Measurements from ENCODE around the gene SEMA3D. TPM values are rescaled to one million over a fixed set of nuclear protein-coding genes. Genes with fewer than 3 reads are reported as not detected.

Gene SEMA3D
- total and polyA plus RNA-seq, 2 of the 13 experiments (the other 11 are each of a cell fraction or from before 2014, with no cell fraction given): 0.07 TPM; not detected in 1

- TF ChIP-seq ZKSCAN5 (CRISPR knock-in tag; IDR thresholded peaks at IDR 0.05): no peak
- TF ChIP-seq ZNF550 (CRISPR knock-in tag; IDR thresholded peaks at IDR 0.05; ENCODE audit: borderline replicate concordance): no peak
- TF ChIP-seq U2AF2 (IDR thresholded peaks at IDR 0.05; ENCODE audit: low read depth, low read length): no peak
Measured at GRCh38 chr7:84970670-84971069, 216.2 kb downstream of the SEMA3D start (continued).

DNA sequence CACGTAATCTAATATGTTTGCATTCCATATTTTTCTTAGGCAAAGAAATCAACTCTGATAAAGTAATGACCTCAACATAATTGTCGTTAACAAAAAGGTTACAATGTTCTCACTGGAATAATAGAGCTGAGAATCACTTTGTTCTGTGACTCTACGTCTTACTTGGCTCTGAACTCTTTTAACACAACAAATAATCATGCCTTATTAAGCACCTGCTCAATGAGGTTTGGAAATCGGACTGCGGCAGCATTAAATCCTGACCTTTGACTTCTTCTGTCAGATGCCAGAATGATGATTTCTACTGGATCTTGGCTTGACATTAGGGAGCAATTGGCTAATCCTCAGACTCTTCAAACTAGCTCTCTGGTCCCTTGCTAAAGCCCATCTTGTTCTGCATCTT lies 233.6 kb downstream of the SEMA3D start:
- FAIRE-seq (no peak), ATAC-seq (no peak), DNase-seq (ENCODE audit: low spot score) (no peak)
- Histone ChIP-seq H3K36me3 (replicated peaks in 1 of 2; ENCODE audit: control insufficient read depth in 1 of 2, insufficient read depth in 2 of 2, low read length in 2 of 2) (no peaks in the 10 kb centered on the region), H4K20me1 (ENCODE audit: insufficient read depth, low read length) (no peaks in the 10 kb centered on the region), H3K9ac (ENCODE audit: insufficient read depth, low read depth, low read length) (no peak overlapping the region), H3K9me3 (ENCODE audit: low read length) (no peaks in the 10 kb centered on the region), H3K79me2 (ENCODE audit: insufficient read depth, low read length) (no peaks in the 10 kb centered on the region), H2AFZ (ENCODE audit: low read length) (no peak overlapping the region), H3K4me1 (ENCODE audit: insufficient read depth, low read length) (no peaks in the 10 kb centered on the region), H3K4me2 (ENCODE audit: low read depth, low read length) (no peak overlapping the region), H3K4me3 (replicated peaks in 1 of 3; ENCODE audit: insufficient read depth in 1 of 3, low read depth in 2 of 3, low read length in 3 of 3) (no peak overlapping the region), H3K27ac (ENCODE audit: extremely low read length, insufficient read depth, low read length) (no peak overlapping the region), H3K27me3 (ENCODE audit: control insufficient read depth in 1 of 2, insufficient read depth in 2 of 2, low read length in 2 of 2) (no peaks in the 10 kb centered on the region)
- POLR2A ChIA-PET: no interaction called here
- 0% methylated on average over 5 of the region's 5 CpGs for WGBS (ENCODE audit: low lambda C conversion rate)
- in situ Hi-C loops (cut with HindIII; ENCODE audit: extremely low pct_ligation_motif_present, low pct_unique_long_range_greater_than_20kb) (no loop called here), intact Hi-C loops (cut with micrococcal nuclease; ENCODE audit: unreplicated experiment) (no loop called here)
- CTCF ChIA-PET (ENCODE audit: low intra/inter-chr PET ratio, low total read pairs): no interaction called here
- BruUV-seq (replicated peaks): no TSS peak
- TF ChIP-seq SIX4 (CRISPR knock-in tag; IDR thresholded peaks at IDR 0.05): no peak
- no peak for TF ChIP-seq ZNF746 (CRISPR knock-in tag; IDR thresholded peaks at IDR 0.05)
- no peak for TF ChIP-seq SALL1 (CRISPR knock-in tag; IDR thresholded peaks at IDR 0.05)
- TF ChIP-seq ZSCAN29 (CRISPR knock-in tag; conservative IDR thresholded peaks at IDR 0.05): no peak
- TF ChIP-seq ZFP90 (CRISPR knock-in tag; IDR thresholded peaks at IDR 0.05; ENCODE audit: borderline replicate concordance): no peak
- TF ChIP-seq CBX1 (IDR thresholded peaks at IDR 0.05; ENCODE audit: low read depth): no peak
- TF ChIP-seq, protein P1, sequence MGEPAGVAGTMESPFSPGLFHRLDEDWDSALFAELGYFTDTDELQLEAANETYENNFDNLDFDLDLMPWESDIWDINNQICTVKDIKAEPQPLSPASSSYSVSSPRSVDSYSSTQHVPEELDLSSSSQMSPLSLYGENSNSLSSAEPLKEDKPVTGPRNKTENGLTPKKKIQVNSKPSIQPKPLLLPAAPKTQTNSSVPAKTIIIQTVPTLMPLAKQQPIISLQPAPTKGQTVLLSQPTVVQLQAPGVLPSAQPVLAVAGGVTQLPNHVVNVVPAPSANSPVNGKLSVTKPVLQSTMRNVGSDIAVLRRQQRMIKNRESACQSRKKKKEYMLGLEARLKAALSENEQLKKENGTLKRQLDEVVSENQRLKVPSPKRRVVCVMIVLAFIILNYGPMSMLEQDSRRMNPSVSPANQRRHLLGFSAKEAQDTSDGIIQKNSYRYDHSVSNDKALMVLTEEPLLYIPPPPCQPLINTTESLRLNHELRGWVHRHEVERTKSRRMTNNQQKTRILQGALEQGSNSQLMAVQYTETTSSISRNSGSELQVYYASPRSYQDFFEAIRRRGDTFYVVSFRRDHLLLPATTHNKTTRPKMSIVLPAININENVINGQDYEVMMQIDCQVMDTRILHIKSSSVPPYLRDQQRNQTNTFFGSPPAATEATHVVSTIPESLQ (CRISPR knock-in tag; conservative IDR thresholded peaks at IDR 0.05): no peak
- TF ChIP-seq BRCA1 (CRISPR knock-in tag; IDR thresholded peaks at IDR 0.05): no peak
- no peak for TF ChIP-seq ZNF747 (CRISPR knock-in tag; IDR thresholded peaks at IDR 0.05; ENCODE audit: borderline replicate concordance)
- TF ChIP-seq, protein P2, sequence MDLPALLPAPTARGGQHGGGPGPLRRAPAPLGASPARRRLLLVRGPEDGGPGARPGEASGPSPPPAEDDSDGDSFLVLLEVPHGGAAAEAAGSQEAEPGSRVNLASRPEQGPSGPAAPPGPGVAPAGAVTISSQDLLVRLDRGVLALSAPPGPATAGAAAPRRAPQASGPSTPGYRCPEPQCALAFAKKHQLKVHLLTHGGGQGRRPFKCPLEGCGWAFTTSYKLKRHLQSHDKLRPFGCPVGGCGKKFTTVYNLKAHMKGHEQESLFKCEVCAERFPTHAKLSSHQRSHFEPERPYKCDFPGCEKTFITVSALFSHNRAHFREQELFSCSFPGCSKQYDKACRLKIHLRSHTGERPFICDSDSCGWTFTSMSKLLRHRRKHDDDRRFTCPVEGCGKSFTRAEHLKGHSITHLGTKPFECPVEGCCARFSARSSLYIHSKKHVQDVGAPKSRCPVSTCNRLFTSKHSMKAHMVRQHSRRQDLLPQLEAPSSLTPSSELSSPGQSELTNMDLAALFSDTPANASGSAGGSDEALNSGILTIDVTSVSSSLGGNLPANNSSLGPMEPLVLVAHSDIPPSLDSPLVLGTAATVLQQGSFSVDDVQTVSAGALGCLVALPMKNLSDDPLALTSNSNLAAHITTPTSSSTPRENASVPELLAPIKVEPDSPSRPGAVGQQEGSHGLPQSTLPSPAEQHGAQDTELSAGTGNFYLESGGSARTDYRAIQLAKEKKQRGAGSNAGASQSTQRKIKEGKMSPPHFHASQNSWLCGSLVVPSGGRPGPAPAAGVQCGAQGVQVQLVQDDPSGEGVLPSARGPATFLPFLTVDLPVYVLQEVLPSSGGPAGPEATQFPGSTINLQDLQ (CRISPR knock-in tag; IDR thresholded peaks at IDR 0.05): no peak
- TF ChIP-seq NAIF1 (CRISPR knock-in tag; IDR thresholded peaks at IDR 0.05; ENCODE audit: borderline replicate concordance): no peak
- TF ChIP-seq AKAP8 (CRISPR knock-in tag; IDR thresholded peaks at IDR 0.05): no peak
- no peak for TF ChIP-seq ZNF781 (CRISPR knock-in tag; IDR thresholded peaks at IDR 0.05; ENCODE audit: borderline replicate concordance, not compliant biosample characterization)
- no peak for TF ChIP-seq ZNF3 (CRISPR knock-in tag; IDR thresholded peaks at IDR 0.05)
- no peak for TF ChIP-seq ZNF441 (CRISPR knock-in tag; IDR thresholded peaks at IDR 0.05; ENCODE audit: borderline replicate concordance)
- no peak for TF ChIP-seq HOXA7 (CRISPR knock-in tag; IDR thresholded peaks at IDR 0.05)
- no peak for TF ChIP-seq MTERF4 (CRISPR knock-in tag; IDR thresholded peaks at IDR 0.05)
- no peak for TF ChIP-seq NFRKB (IDR thresholded peaks at IDR 0.05)
- no peak for TF ChIP-seq JUN (CRISPR knock-in tag; IDR thresholded peaks at IDR 0.05)
